Measurements from ENCODE around the gene PPFIBP1. TPM values are rescaled to one million over a fixed set of nuclear protein-coding genes. Genes with fewer than 3 reads are reported as not detected.

The PPFIBP1 gene
- total RNA-seq, 1 donor = 131 TPM

GRCh38 chr12:27555925-27556778 lies 32.1 kb downstream of the PPFIBP1 start:
- peak; percentile 69 for DNase-seq (ENCODE audit: low read depth)
- no peak for TF ChIP-seq CTCF (IDR thresholded peaks at IDR 0.05; ENCODE audit: insufficient read depth, low read length)
- no peak overlapping the region for H3K4me3 ChIP-seq (ENCODE audit: low read depth, low read length)

GRCh38 chr12:27560126-27560525 lies 36.1 kb downstream of the PPFIBP1 start:
- H3K4me3 ChIP-seq (ENCODE audit: low read depth, low read length) = no peak overlapping the region
- no peak for TF ChIP-seq CTCF (IDR thresholded peaks at IDR 0.05; ENCODE audit: insufficient read depth, low read length)
- no peak for DNase-seq (ENCODE audit: low read depth)

GRCh38 chr12:27561535-27562350 lies 37.7 kb downstream of the PPFIBP1 start:
- H3K4me3 ChIP-seq (ENCODE audit: low read depth, low read length) = no peak overlapping the region
- TF ChIP-seq CTCF (IDR thresholded peaks at IDR 0.05; ENCODE audit: insufficient read depth, low read length) = no peak
- no peak for DNase-seq (ENCODE audit: low read depth)

GRCh38 chr12:27564612-27565213 lies 40.7 kb downstream of the PPFIBP1 start:
- TF ChIP-seq CTCF (IDR thresholded peaks at IDR 0.05; ENCODE audit: insufficient read depth, low read length) = no peak
- H3K4me3 ChIP-seq (ENCODE audit: low read depth, low read length) = no peak overlapping the region
- DNase-seq (ENCODE audit: low read depth) = no peak

- no peak for TF ChIP-seq CTCF (IDR thresholded peaks at IDR 0.05; ENCODE audit: insufficient read depth, low read length)
- no peak overlapping the region for H3K4me3 ChIP-seq (ENCODE audit: low read depth, low read length)
- no peak for DNase-seq (ENCODE audit: low read depth)
Measured at GRCh38 chr12:27566159-27566558, 42.2 kb downstream of the PPFIBP1 start.

- DNase-seq (ENCODE audit: low read depth) = no peak
- H3K4me3 ChIP-seq (ENCODE audit: low read depth, low read length) = no peak overlapping the region
- TF ChIP-seq CTCF (IDR thresholded peaks at IDR 0.05; ENCODE audit: insufficient read depth, low read length) = no peak
Measured at GRCh38 chr12:27566626-27567025, 42.6 kb downstream of the PPFIBP1 start.

Measured in fibroblast of the aortic adventitia (primary cell).